MM.1S (cell line): Measurements from ENCODE around the gene ROR2.

Experiments
- DNase-seq: peaks from one replicate; pipeline ENCODE4 v3.0.0-alpha.2; 2015
- H2AFZ ChIP-seq: fragments of 300-600 bp; sonication (generic); 2 replicates; pipeline ENCODE4 v1.6.0; 2016; ENCODE audit warnings: antibody characterized with exemption, low read length
- H3F3A ChIP-seq: fragments of 300-600 bp; sonication (generic); 2 replicates; pipeline ENCODE4 v1.6.1; 2016; ENCODE audit warnings: mild to moderate bottlenecking, antibody characterized with exemption, low read length, moderate library complexity, mixed read lengths; ENCODE audit not compliant: insufficient read depth
- H3K27ac ChIP-seq: fragments of 300-600 bp; sonication (generic); 2 replicates; pipeline ENCODE4 v1.5.1; 2016; ENCODE audit warnings: mild to moderate bottlenecking, low read length
- H3K27me3 ChIP-seq: fragments of 300-600 bp; sonication (generic); replicated peaks from 2 replicates; pipeline ENCODE4 v1.6.0; 2016; ENCODE audit warnings: low read length; ENCODE audit not compliant: insufficient read depth
- H3K36me3 ChIP-seq: fragments of 300-600 bp; sonication (generic); replicated peaks from 2 replicates; pipeline ENCODE4 v1.6.1; 2016; ENCODE audit warnings: mild to moderate bottlenecking, low read length, mixed read lengths; ENCODE audit not compliant: insufficient read depth
- H3K4me1 ChIP-seq: fragments of 300-600 bp; sonication (generic); 2 replicates; pipeline ENCODE4 v1.6.1; 2016; ENCODE audit warnings: low read length, mixed read lengths
- H3K4me2 ChIP-seq: fragments of 300-600 bp; sonication (generic); 2 replicates; pipeline ENCODE4 v1.6.0; 2016; ENCODE audit warnings: low read depth, low read length
- H3K4me3 ChIP-seq: fragments of 300-600 bp; sonication (generic); 2 replicates; pipeline ENCODE4 v1.5.1; 2016; ENCODE audit warnings: low read length, mixed read lengths
- H3K79me2 ChIP-seq: fragments of 300-600 bp; sonication (generic); 2 replicates; pipeline ENCODE4 v1.6.1; 2016; ENCODE audit warnings: mixed run types, low read length, mixed read lengths
- H3K9ac ChIP-seq: fragments of 300-600 bp; sonication (generic); 2 replicates; pipeline ENCODE4 v1.6.1; 2016; ENCODE audit warnings: low read length, mixed read lengths
- H3K9me2 ChIP-seq: fragments of 300-600 bp; sonication (generic); replicated peaks from 2 replicates; pipeline ENCODE4 v1.6.1; 2016; ENCODE audit warnings: mild to moderate bottlenecking, low read length, mixed read lengths; ENCODE audit not compliant: insufficient read depth
- H3K9me3 ChIP-seq: fragments of 300-600 bp; sonication (generic); replicated peaks from 2 replicates; pipeline ENCODE4 v1.6.1; 2016; ENCODE audit warnings: mild to moderate bottlenecking, low read length, mixed read lengths; ENCODE audit not compliant: insufficient read depth
- H4K20me1 ChIP-seq: fragments of 300-600 bp; sonication (generic); 2 replicates; pipeline ENCODE4 v1.6.1; 2016; ENCODE audit warnings: mild to moderate bottlenecking, low read length, moderate library complexity, mixed read lengths; ENCODE audit not compliant: insufficient read depth
- CTCF ChIP-seq: fragments of 300-600 bp; sonication (generic); IDR thresholded peaks from 2 replicates; pipeline ENCODE4 v1.5.1; 2016; ENCODE audit warnings: antibody characterized with exemption, low read length, mixed read lengths
- EZH2 ChIP-seq: fragments of 300-600 bp; sonication (generic); optimal IDR thresholded peaks from 2 replicates; pipeline ENCODE3; 2017; ENCODE audit warnings: low read depth, mild to moderate bottlenecking, antibody characterized with exemption, low read length, mixed read lengths
- EZH2phosphoT487 ChIP-seq: fragments of 300-600 bp; sonication (generic); IDR thresholded peaks from 2 replicates; pipeline ENCODE4 v1.6.1; 2018; ENCODE audit warnings: antibody characterized with exemption, low read length

ROR2 gene

GRCh38 chr9:91655658-91656057, 294.4 kb downstream of the ROR2 start:
- TF ChIP-seq EZH2 = no peak
- no peak for TF ChIP-seq EZH2phosphoT487
- Histone ChIP-seq H3K4me2 (no peak overlapping the region), H2AFZ (no peak overlapping the region), H3K9ac (no peak overlapping the region), H3K4me1 (no peaks in the 10 kb centered on the region), H3K27me3 (no peaks in the 10 kb centered on the region), H3K4me3 (no peak overlapping the region), H3F3A (no peaks in the 10 kb centered on the region), H3K27ac (no peak overlapping the region), H3K9me2 (no peaks in the 10 kb centered on the region), H4K20me1 (no peaks in the 10 kb centered on the region), H3K36me3 (no peaks in the 10 kb centered on the region), H3K79me2 (no peaks in the 10 kb centered on the region), H3K9me3 (no peaks in the 10 kb centered on the region)
- DNase-seq = no peak

GRCh38 chr9:91655215-91655614, 294.8 kb downstream of the ROR2 start:
- no peaks in the 10 kb centered on the region for H3K79me2 ChIP-seq
- no peaks in the 10 kb centered on the region for H3K9me3 ChIP-seq
- no peaks in the 10 kb centered on the region for H4K20me1 ChIP-seq
- H3K9me2 ChIP-seq = no peaks in the 10 kb centered on the region
- no peak for TF ChIP-seq EZH2
- no peak for TF ChIP-seq CTCF
- no peak for TF ChIP-seq EZH2phosphoT487
- DNase-seq = no peak
- H3K4me2 ChIP-seq = no peak overlapping the region
- no peaks in the 10 kb centered on the region for H3K27me3 ChIP-seq
- no peak overlapping the region for H3K27ac ChIP-seq
- no peak overlapping the region for H2AFZ ChIP-seq
- no peaks in the 10 kb centered on the region for H3K36me3 ChIP-seq
- no peak overlapping the region for H3K4me3 ChIP-seq
- no peaks in the 10 kb centered on the region for H3F3A ChIP-seq
- H3K4me1 ChIP-seq = no peaks in the 10 kb centered on the region
- H3K9ac ChIP-seq = no peak overlapping the region

- H2AFZ ChIP-seq = no peak overlapping the region
- H3K4me3 ChIP-seq = no peak overlapping the region
- no peaks in the 10 kb centered on the region for H3K79me2 ChIP-seq
- no peak overlapping the region for H3K27ac ChIP-seq
- H3K36me3 ChIP-seq = no peaks in the 10 kb centered on the region
- TF ChIP-seq EZH2phosphoT487 (no peak), CTCF (no peak), EZH2 (no peak)
- H3K27me3 ChIP-seq = no peaks in the 10 kb centered on the region
- H3K4me2 ChIP-seq = no peak overlapping the region
- H3K9me2 ChIP-seq = no peaks in the 10 kb centered on the region
- H3K4me1 ChIP-seq = no peaks in the 10 kb centered on the region
- no peaks in the 10 kb centered on the region for H4K20me1 ChIP-seq
- no peaks in the 10 kb centered on the region for H3K9me3 ChIP-seq
- DNase-seq = no peak
- no peaks in the 10 kb centered on the region for H3F3A ChIP-seq
- H3K9ac ChIP-seq = no peak overlapping the region
These were observed 295.5 kb downstream of the ROR2 start for GRCh38 chr9:91654527-91654926.

GRCh38 chr9:91647371-91647770, 302.7 kb downstream of the ROR2 start:
- Histone ChIP-seq H3K9me2 (no peaks in the 10 kb centered on the region), H3F3A (no peaks in the 10 kb centered on the region), H3K4me1 (peaks cover 13% of the 10 kb centered on the region; the same call in 1 of the 2 replicates), H3K4me2 (no peak overlapping the region), H3K27me3 (no peaks in the 10 kb centered on the region), H3K4me3 (no peak overlapping the region), H3K27ac (no peak overlapping the region), H3K79me2 (no peaks in the 10 kb centered on the region), H4K20me1 (no peaks in the 10 kb centered on the region), H2AFZ (no peak overlapping the region), H3K36me3 (no peaks in the 10 kb centered on the region), H3K9me3 (no peaks in the 10 kb centered on the region), H3K9ac (no peak overlapping the region)
- TF ChIP-seq EZH2 (no peak), CTCF (no peak), EZH2phosphoT487 (no peak)
- no peak for DNase-seq
